WERI-Rb-1 (cell line): ENCODE measurements around the gene DCTD.

Source experiments
- DNase-seq: peaks from one replicate; pipeline ENCODE4 v3.0.0-alpha.2; 2020
- H3K27ac ChIP-seq: fragments of 250-450 bp; sonication (Bioruptor Pico); 2 replicates; pipeline ENCODE4 v1.5.1; 2020; ENCODE audit warnings: mild to moderate bottlenecking, moderate library complexity
- H3K27me3 ChIP-seq: fragments of 250-450 bp; sonication (Bioruptor Pico); 2 replicates; pipeline ENCODE4 v1.5.1; 2021; ENCODE audit warnings: mild to moderate bottlenecking, low read depth, moderate library complexity; ENCODE audit not compliant: insufficient read depth, severe bottlenecking
- H3K36me3 ChIP-seq: fragments of 250-450 bp; sonication (Bioruptor Pico); 2 replicates; pipeline ENCODE4 v1.5.1; 2020; ENCODE audit warnings: mild to moderate bottlenecking, moderate library complexity
- H3K4me3 ChIP-seq: 2 replicates; pipeline ENCODE4 v1.5.1; 2011; ENCODE audit warnings: low read depth, mild to moderate bottlenecking, control low read depth, low read length
- H3K9me3 ChIP-seq: fragments of 250-450 bp; sonication (Bioruptor Pico); 2 replicates; pipeline ENCODE4 v1.5.1; 2021; ENCODE audit warnings: mild to moderate bottlenecking, moderate library complexity; ENCODE audit not compliant: severe bottlenecking
- TF ChIP-seq, protein P1 (sequence below): IDR thresholded peaks from 2 replicates; pipeline ENCODE4 v1.5.1; 2011; ENCODE audit warnings: low read depth, mild to moderate bottlenecking, control low read depth, inconsistent platforms, low read length

The DCTD gene

GRCh38 chr4:182869697-182870096, 47.5 kb downstream of the DCTD start:
- no peak overlapping the region for H3K27ac ChIP-seq
- no peaks in the 10 kb centered on the region for H3K27me3 ChIP-seq
- H3K36me3 ChIP-seq = no peaks in the 10 kb centered on the region
- H3K9me3 ChIP-seq = no peaks in the 10 kb centered on the region
- DNase-seq = no peak
- no peak overlapping the region for H3K4me3 ChIP-seq
- TF ChIP-seq, protein P1, sequence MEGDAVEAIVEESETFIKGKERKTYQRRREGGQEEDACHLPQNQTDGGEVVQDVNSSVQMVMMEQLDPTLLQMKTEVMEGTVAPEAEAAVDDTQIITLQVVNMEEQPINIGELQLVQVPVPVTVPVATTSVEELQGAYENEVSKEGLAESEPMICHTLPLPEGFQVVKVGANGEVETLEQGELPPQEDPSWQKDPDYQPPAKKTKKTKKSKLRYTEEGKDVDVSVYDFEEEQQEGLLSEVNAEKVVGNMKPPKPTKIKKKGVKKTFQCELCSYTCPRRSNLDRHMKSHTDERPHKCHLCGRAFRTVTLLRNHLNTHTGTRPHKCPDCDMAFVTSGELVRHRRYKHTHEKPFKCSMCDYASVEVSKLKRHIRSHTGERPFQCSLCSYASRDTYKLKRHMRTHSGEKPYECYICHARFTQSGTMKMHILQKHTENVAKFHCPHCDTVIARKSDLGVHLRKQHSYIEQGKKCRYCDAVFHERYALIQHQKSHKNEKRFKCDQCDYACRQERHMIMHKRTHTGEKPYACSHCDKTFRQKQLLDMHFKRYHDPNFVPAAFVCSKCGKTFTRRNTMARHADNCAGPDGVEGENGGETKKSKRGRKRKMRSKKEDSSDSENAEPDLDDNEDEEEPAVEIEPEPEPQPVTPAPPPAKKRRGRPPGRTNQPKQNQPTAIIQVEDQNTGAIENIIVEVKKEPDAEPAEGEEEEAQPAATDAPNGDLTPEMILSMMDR = no peak

DNA sequence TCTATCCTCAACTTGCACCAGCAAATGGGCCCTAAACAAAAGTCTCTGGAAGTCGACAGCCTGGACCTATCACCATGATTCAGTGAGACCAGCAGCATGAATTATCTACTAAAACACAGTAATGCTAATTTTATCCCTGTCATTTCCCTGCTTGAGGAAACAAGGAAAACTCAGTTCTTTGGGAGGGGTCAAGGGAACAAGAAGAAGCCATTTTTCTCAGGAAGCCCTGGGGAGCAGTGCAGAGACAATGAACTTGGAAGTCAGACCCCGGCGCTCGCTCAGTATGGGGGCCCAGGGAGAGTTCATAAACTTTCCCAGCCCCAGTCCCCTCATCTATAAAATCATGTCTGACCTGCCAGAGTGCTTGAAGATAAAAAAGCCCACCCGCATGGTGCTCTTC, 50.4 kb downstream of the DCTD start:
- TF ChIP-seq, protein P1 = no peak

GRCh38 chr4:182863501-182863900, 53.7 kb downstream of the DCTD start:
- no peaks in the 10 kb centered on the region for H3K36me3 ChIP-seq
- DNase-seq = no peak
- no peaks in the 10 kb centered on the region for H3K27me3 ChIP-seq
- no peaks in the 10 kb centered on the region for H3K9me3 ChIP-seq
- no peak overlapping the region for H3K27ac ChIP-seq
- TF ChIP-seq, protein P1 = no peak
- no peak overlapping the region for H3K4me3 ChIP-seq

More for the DNA sequence above, 50.4 kb downstream of the DCTD start:
- no peaks in the 10 kb centered on the region for H3K27me3 ChIP-seq
- H3K27ac ChIP-seq = no peak overlapping the region
- H3K36me3 ChIP-seq = no peaks in the 10 kb centered on the region
- no peak overlapping the region for H3K4me3 ChIP-seq
- no peak for DNase-seq
- H3K9me3 ChIP-seq = no peaks in the 10 kb centered on the region

DNA sequence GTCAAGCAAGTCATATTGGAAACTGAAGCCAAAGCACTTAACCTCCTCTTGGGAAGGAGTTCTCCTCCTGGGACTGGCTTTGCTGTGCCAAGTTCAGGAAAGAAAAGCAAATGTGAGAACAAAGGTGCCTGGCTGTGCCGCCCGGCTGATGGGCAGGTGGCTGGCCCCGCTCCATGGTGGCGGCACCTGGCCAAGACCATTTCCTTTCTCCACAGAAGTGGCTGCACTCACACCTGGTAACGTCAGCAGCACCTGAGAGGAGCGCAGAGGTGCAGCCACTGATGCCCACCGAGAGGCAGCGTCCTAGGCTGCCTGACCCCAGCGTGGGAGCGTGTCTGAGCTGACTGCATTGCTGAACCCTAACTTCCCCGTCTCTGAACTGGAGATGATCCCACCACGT, 54.3 kb downstream of the DCTD start:
- TF ChIP-seq, protein P1 = 0 out of 2 replicates have a peak, but pooled peaks have one; percentile 8
- Histone ChIP-seq H3K27me3 (no peaks in the 10 kb centered on the region), H3K4me3 (no peak overlapping the region), H3K27ac (no peak overlapping the region), H3K9me3 (no peaks in the 10 kb centered on the region), H3K36me3 (no peaks in the 10 kb centered on the region)
- DNase-seq = no peak

DNA sequence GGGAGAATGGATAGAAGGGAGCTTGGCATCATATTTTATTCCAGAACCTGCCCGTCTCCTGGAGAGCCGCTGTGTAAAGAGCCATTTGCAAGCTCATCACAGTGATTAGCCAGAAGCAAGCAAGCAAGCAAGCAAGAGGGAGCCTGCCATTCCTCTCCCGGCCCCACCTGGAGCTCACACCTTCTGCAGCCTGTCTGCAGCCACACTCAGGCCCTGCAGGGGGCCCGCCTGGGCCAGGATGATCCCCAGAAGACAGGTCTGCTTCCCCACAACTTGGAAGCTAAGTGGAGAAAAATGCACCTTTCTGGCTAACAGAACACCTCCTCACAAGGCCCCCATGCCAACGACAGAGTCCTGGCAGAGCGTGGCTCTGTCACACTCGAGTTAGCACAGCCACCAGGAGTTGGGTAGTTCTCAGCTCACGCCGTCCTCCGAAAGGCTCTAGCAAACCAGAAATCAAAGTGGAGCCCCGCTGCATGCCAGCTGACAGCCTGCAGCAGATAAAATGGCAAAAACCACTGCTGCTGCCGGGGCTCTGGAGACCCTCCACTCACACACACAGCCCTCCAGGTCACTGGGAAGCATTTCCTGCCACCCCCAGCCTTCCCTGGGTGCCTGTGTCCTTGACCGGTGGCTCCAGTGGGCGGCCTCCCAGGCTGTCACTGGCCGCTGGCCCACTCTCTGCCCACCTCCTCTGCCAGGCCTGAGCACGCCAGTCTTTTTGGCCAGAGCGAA, 54.9 kb downstream of the DCTD start:
- peak; percentile 53 for DNase-seq
- Histone ChIP-seq H3K4me3 (no peak overlapping the region), H3K27me3 (no peaks in the 10 kb centered on the region), H3K27ac (no peak overlapping the region), H3K9me3 (no peaks in the 10 kb centered on the region), H3K36me3 (no peaks in the 10 kb centered on the region)
- TF ChIP-seq, protein P1 = peak; percentile 75

- Histone ChIP-seq H3K27me3 (no peaks in the 10 kb centered on the region), H3K36me3 (no peaks in the 10 kb centered on the region), H3K4me3 (no peak overlapping the region), H3K9me3 (no peaks in the 10 kb centered on the region), H3K27ac (no peak overlapping the region)
- no peak for DNase-seq
- TF ChIP-seq, protein P1 = no peak
These were observed 55.8 kb downstream of the DCTD start for GRCh38 chr4:182861346-182861745.
